Measurements from ENCODE around the gene SEPTIN5. TPM values are rescaled to one million over a fixed set of nuclear protein-coding genes. Genes with fewer than 3 reads are reported as not detected.

Gene SEPTIN5
- total and polyA plus RNA-seq, 9 of the 15 experiments (the other 6 are each of a cell fraction or from before 2014, with no cell fraction given) = 0.03 to 195 (median 119) TPM

GRCh38 chr22:19672054-19672776, 42.1 kb upstream of the SEPTIN5 start:
- Histone ChIP-seq H3K79me2 (ENCODE audit: control insufficient read depth, insufficient read depth, low read length) (no peaks in the 10 kb centered on the region), H3K9me1 (ENCODE audit: control insufficient read depth, insufficient read depth, low read length) (no peaks in the 10 kb centered on the region), H4K20me1 (replicated peaks; ENCODE audit: control insufficient read depth, insufficient read depth, low read length) (no peaks in the 10 kb centered on the region), H2AFZ (ENCODE audit: low read depth, low read length) (no peak overlapping the region), H3K4me3 (no peak overlapping the region), H3K4me1 (replicated peaks in 1 of 2; ENCODE audit: control insufficient read depth in 2 of 2, insufficient read depth in 2 of 2, low read length in 2 of 2) (peaks cover 0 to 3% of the 10 kb centered on the region in 2 experiments; a peak in 3 of 5 replicates), H3K27ac (ENCODE audit: extremely low read depth, low read depth, low read length) (no peak overlapping the region), H3K4me2 (ENCODE audit: insufficient read depth, low read length) (no peak overlapping the region), H3K27me3 (ENCODE audit: control insufficient read depth in 2 of 2, insufficient read depth in 2 of 2, low read length in 2 of 2) (peaks cover 60 to 76% of the 10 kb centered on the region in 2 experiments), H3K36me3 (ENCODE audit: control insufficient read depth, insufficient read depth, low read length) (no peaks in the 10 kb centered on the region), H3K9ac (ENCODE audit: insufficient read depth in 1 of 2, low read depth in 2 of 2, low read length in 2 of 2) (no peak overlapping the region), H3K9me3 (replicated peaks; ENCODE audit: control insufficient read depth, insufficient read depth, low read depth, low read length) (peaks cover 3% of the 10 kb centered on the region; the same call in 1 of the 2 replicates)
- 3% methylated on average over 9 of the region's 9 CpGs for WGBS (ENCODE audit: insufficient coverage, low coverage, missing lambda C conversion rate)
- ChIA-PET POLR2A (interaction anchor here (1.2 to 10.5 kb wide), 3 partner anchors 9 to 43 kb away, joined by 3 to 80 read pairs (median 40); no protein-coding TSS in a partner anchor), CTCF (ENCODE audit: low intra/inter-chr PET ratio) (no interaction called here)
- in situ Hi-C loops (cut with MboI) (no loop called here), intact Hi-C loops (cut with micrococcal nuclease) (no loop called here)
- ATAC-seq (no peak), DNase-seq (ENCODE audit: extremely low read depth in 1 of 4, low spot score in 3 of 4) (no peak), FAIRE-seq (no peak)
- no TSS peak for BruUV-seq (replicated peaks)
- TF ChIP-seq ZNF124 (CRISPR knock-in tag; IDR thresholded peaks at IDR 0.05) (no peak), IRF9 (tag; IDR thresholded peaks at IDR 0.05) (no peak), DNMT1 (IDR thresholded peaks at IDR 0.05) (no peak), ID3 (CRISPR knock-in tag; IDR thresholded peaks at IDR 0.05) (no peak), ID3 (tag; IDR thresholded peaks at IDR 0.05) (0 out of 2 replicates have a peak, but pooled peaks have one; percentile 25), TOE1 (IDR thresholded peaks at IDR 0.05; ENCODE audit: borderline replicate concordance) (no peak), TOE1 (CRISPR knock-in tag; IDR thresholded peaks at IDR 0.05; ENCODE audit: borderline replicate concordance, low read depth) (0 out of 2 replicates have a peak, but pooled peaks have one; percentile 50), ZNF696 (CRISPR knock-in tag; conservative IDR thresholded peaks at IDR 0.05) (no peak), ZNF431 (CRISPR knock-in tag; IDR thresholded peaks at IDR 0.05) (no peak), BRD4 (IDR thresholded peaks at IDR 0.05) (no peak), CREB3L1 (IDR thresholded peaks at IDR 0.05; ENCODE audit: borderline replicate concordance, low read depth) (no peak), ZFPM2 (CRISPR knock-in tag; IDR thresholded peaks at IDR 0.05) (no peak), TRIM25 (IDR thresholded peaks at IDR 0.05; ENCODE audit: borderline replicate concordance) (no peak), TCF3 (CRISPR knock-in tag; IDR thresholded peaks at IDR 0.05) (no peak), STAT5A (IDR thresholded peaks at IDR 0.05; ENCODE audit: borderline replicate concordance, low read length) (no peak), GTF2B (IDR thresholded peaks at IDR 0.05; ENCODE audit: extremely low read depth, insufficient read length) (no peak), STAG1 (CRISPR knock-in tag; IDR thresholded peaks at IDR 0.05; ENCODE audit: borderline replicate concordance) (no peak), EP400 (IDR thresholded peaks at IDR 0.05) (no peak)
